Measurements from ENCODE around the gene USP2.

GRCh38 chr11:119417726-119418540 lies 36.4 kb upstream of the USP2 start:
- TF ChIP-seq CTCF (IDR thresholded peaks at IDR 0.05; ENCODE audit: insufficient read depth, low read depth, low read length) (no peak), EZH2 (IDR thresholded peaks at IDR 0.05; ENCODE audit: insufficient read depth, low read length) (no peak)
